IPS-20b (cell line): ENCODE data around the gene ATP10A.
"Not testable (repeated sequence)": the region's sequence is repeated elsewhere in the genome, so short reads cannot be mapped to it uniquely, and the experiment has no call there.

Experiments
- H3K27ac ChIP-seq: one replicate; pipeline ENCODE4 v1.5.1; 2013; ENCODE audit warnings: low read length
- H3K27me3 ChIP-seq: 2 replicates; pipeline ENCODE4 v1.6.1; 2013; ENCODE audit warnings: mild to moderate bottlenecking, low read length, inconsistent platforms; ENCODE audit not compliant: insufficient read depth
- H3K36me3 ChIP-seq: 2 replicates; pipeline ENCODE4 v1.6.1; 2013; ENCODE audit warnings: low read depth, mild to moderate bottlenecking, inconsistent platforms, low read length, moderate library complexity; ENCODE audit not compliant: insufficient read depth
- H3K4me1 ChIP-seq: 2 replicates; pipeline ENCODE4 v1.6.1; 2013; ENCODE audit warnings: mild to moderate bottlenecking, control low read depth, inconsistent platforms, low read length, moderate library complexity; ENCODE audit not compliant: insufficient read depth
- H3K4me3 ChIP-seq: 2 replicates; pipeline ENCODE4 v1.5.1; 2013; ENCODE audit warnings: mild to moderate bottlenecking, low read length, inconsistent platforms
- H3K9ac ChIP-seq: 2 replicates; pipeline ENCODE4 v1.6.1; 2013; ENCODE audit warnings: low read depth, mild to moderate bottlenecking, inconsistent platforms, low read length, moderate library complexity
- H3K9me3 ChIP-seq: 2 replicates; pipeline ENCODE4 v1.6.1; 2013; ENCODE audit warnings: mild to moderate bottlenecking, low read depth, low read length, inconsistent platforms; ENCODE audit not compliant: insufficient read depth

Gene ATP10A

GRCh38 chr15:25864966-25865365, 1.8 kb upstream of the ATP10A start:
- H3K9ac ChIP-seq = no peak overlapping the region
- H3K36me3 ChIP-seq = no peaks in the 10 kb centered on the region
- peaks cover 66% of the 10 kb centered on the region for H3K27me3 ChIP-seq
- no peaks in the 10 kb centered on the region for H3K9me3 ChIP-seq
- no peak overlapping the region for H3K27ac ChIP-seq
- H3K4me1 ChIP-seq = no peaks in the 10 kb centered on the region
- no peak overlapping the region for H3K4me3 ChIP-seq

DNA sequence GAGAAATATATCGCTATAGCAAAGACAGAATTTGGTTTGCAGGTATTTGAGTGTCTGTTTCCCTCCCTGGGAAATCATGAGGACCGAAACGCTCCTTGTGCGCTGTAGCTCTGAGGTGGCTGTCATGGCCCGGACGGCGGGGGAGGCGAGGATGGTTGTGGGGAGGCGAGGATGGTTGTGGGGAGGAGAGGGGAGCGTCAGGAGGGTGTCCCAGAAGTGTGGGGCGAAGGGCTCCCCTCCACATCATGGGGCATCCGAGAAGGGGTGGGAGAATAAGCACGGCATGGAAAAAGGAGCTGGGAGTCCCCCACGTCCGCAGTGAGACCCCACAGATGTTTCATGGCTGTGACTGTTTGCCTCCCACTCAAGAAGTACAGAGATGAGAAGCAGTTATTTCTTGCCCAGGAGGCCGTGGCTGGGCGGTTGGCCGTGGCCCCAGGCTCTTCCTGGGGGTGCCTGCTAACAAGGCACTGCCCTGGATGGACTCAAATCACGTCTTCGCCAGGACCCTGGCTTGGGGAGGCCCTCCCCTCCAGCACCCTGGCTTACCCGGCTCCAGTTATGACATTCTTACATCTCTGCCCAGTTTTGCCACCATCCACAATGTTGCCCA, 947 bp upstream of the ATP10A start:
- H3K4me3 ChIP-seq = peak overlapping the region; percentile 68
- peaks cover 66% of the 10 kb centered on the region for H3K27me3 ChIP-seq
- no peaks in the 10 kb centered on the region for H3K36me3 ChIP-seq
- no peaks in the 10 kb centered on the region for H3K4me1 ChIP-seq
- no peaks in the 10 kb centered on the region for H3K9me3 ChIP-seq
- H3K9ac ChIP-seq = no peak overlapping the region
- no peak overlapping the region for H3K27ac ChIP-seq

- no peaks in the 10 kb centered on the region for H3K36me3 ChIP-seq
- H3K9ac ChIP-seq = peak overlapping the region; percentile 34; the same call in 1 of the 2 replicates
- H3K4me1 ChIP-seq = no peaks in the 10 kb centered on the region
- peak overlapping the region; percentile 76 for H3K4me3 ChIP-seq
- no peaks in the 10 kb centered on the region for H3K9me3 ChIP-seq
- peaks cover 66% of the 10 kb centered on the region for H3K27me3 ChIP-seq
- no peak overlapping the region for H3K27ac ChIP-seq
Observed at GRCh38 chr15:25862472-25863110, 536 bp downstream of the ATP10A start.

DNA sequence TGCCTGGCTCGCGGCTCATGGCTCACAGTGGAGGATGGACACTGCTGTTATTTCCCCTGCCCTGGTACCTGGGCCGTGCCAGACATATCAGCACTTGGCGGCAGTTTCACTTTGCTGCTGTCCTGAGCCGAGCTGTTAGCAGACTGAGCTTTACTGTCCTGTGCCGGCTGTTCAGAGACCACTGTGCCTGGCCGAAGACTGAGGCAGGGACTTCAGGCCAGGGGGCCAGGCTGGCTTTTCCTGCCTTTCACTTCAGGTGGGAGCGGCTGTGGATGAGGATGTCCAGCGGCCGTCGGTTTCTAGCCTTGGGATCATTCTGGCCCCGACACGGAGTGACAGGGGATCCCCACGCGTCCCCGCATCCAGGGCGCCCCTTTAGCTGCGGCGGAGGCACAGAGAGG, 1.1 kb downstream of the ATP10A start:
- H3K9me3 ChIP-seq = no peaks in the 10 kb centered on the region
- H3K27ac ChIP-seq = no peak overlapping the region
- H3K4me3 ChIP-seq = peak overlapping the region; percentile 76; the same call in 1 of the 2 replicates
- no peaks in the 10 kb centered on the region for H3K4me1 ChIP-seq
- no peaks in the 10 kb centered on the region for H3K36me3 ChIP-seq
- peaks cover 66% of the 10 kb centered on the region for H3K27me3 ChIP-seq
- no peak overlapping the region for H3K9ac ChIP-seq

- H3K4me1 ChIP-seq = no peaks in the 10 kb centered on the region
Observed at GRCh38 chr15:25860885-25861866, 2.0 kb downstream of the ATP10A start.

GRCh38 chr15:25859838-25860645, 3.1 kb downstream of the ATP10A start:
- no peaks in the 10 kb centered on the region for H3K36me3 ChIP-seq
- H3K27ac ChIP-seq = no peak overlapping the region
- no peak overlapping the region for H3K9ac ChIP-seq

More at GRCh38 chr15:25860885-25861866, 2.0 kb downstream of the ATP10A start:
- H3K27ac ChIP-seq = no peak overlapping the region
- peaks cover 57% of the 10 kb centered on the region for H3K27me3 ChIP-seq
- no peak overlapping the region; the same call in 1 of the 2 replicates for H3K4me3 ChIP-seq
- H3K9ac ChIP-seq = no peak overlapping the region
- no peaks in the 10 kb centered on the region for H3K36me3 ChIP-seq
- no peaks in the 10 kb centered on the region for H3K9me3 ChIP-seq

GRCh38 chr15:25858952-25859760, 4.0 kb downstream of the ATP10A start:
- Histone ChIP-seq H3K36me3 (no peaks in the 10 kb centered on the region), H3K27me3 (peaks cover 37% of the 10 kb centered on the region), H3K9me3 (no peaks in the 10 kb centered on the region), H3K9ac (no peak overlapping the region), H3K4me1 (no peaks in the 10 kb centered on the region), H3K4me3 (no peak overlapping the region), H3K27ac (no peak overlapping the region)

More at GRCh38 chr15:25859838-25860645, 3.1 kb downstream of the ATP10A start:
- H3K4me1 ChIP-seq = no peaks in the 10 kb centered on the region
- H3K4me3 ChIP-seq = no peak overlapping the region
- H3K27me3 ChIP-seq = peaks cover 46% of the 10 kb centered on the region
- H3K9me3 ChIP-seq = no peaks in the 10 kb centered on the region

DNA sequence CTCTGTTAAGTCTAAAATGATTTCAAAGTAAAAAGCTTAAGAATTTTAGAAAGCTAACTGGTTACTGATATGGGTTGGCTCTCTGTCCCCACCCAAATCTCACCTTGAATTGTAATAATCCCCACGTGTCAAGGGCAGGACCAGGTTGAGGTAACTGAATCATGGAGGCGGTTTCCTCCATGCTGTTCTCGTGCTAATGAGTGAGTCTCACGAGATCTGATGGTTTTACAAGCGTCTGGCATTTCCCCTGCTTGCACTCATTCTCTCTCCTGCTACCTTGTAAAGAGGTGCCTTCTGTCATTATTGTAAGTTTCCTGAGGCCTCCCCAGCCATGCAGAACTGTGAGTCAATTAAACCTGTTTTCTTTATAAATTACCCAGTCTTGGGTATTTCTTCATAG, 7.1 kb downstream of the ATP10A start:
- not testable (repeated sequence) for H3K9ac ChIP-seq, H3K27ac ChIP-seq, H3K4me3 ChIP-seq, H3K27me3 ChIP-seq, H3K36me3 ChIP-seq, H3K9me3 ChIP-seq
- peaks cover 12% of the 10 kb centered on the region for H3K4me1 ChIP-seq

GRCh38 chr15:25852661-25853524, 10.2 kb downstream of the ATP10A start:
- H3K9ac ChIP-seq = no peak overlapping the region
- no peaks in the 10 kb centered on the region for H3K36me3 ChIP-seq
- no peak overlapping the region for H3K27ac ChIP-seq
- peaks cover 4% of the 10 kb centered on the region; the same call in 1 of the 2 replicates for H3K27me3 ChIP-seq
- H3K4me1 ChIP-seq = peaks cover 28% of the 10 kb centered on the region
- no peak overlapping the region for H3K4me3 ChIP-seq
- H3K9me3 ChIP-seq = no peaks in the 10 kb centered on the region

DNA sequence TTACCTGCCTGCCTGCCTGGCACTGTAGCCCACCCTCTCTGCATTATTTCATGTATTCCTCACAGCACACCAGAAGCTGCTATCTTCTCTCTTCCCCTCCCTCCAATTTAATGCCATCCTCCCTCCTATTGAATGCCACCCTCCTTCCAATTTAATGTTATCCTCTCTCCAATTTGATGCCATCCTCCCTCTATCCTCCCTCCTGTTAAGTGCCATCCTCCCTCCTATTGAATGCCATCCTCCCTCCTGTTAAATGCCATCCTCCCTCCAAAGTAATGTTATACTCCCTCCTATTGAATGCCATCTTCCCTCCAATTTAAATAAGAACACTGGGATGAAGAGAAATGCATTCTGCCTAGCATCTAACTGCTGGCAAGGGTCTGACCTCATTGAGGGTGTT, 11.1 kb downstream of the ATP10A start:
- no peak overlapping the region for H3K27ac ChIP-seq
- peaks cover 28% of the 10 kb centered on the region for H3K4me1 ChIP-seq
- H3K9ac ChIP-seq = no peak overlapping the region

More for the DNA sequence above, 11.1 kb downstream of the ATP10A start:
- no peaks in the 10 kb centered on the region for H3K36me3 ChIP-seq
- peaks cover 4% of the 10 kb centered on the region; the same call in 1 of the 2 replicates for H3K27me3 ChIP-seq
- no peaks in the 10 kb centered on the region for H3K9me3 ChIP-seq
- no peak overlapping the region for H3K4me3 ChIP-seq
